Measurements from ENCODE around the gene WNK4. TPM values are rescaled to one million over a fixed set of nuclear protein-coding genes. Genes with fewer than 3 reads are reported as not detected.
A peak's percentile ranks its signal among the peaks of the same experiment; 100 is the strongest.

Gene WNK4
- total and polyA plus RNA-seq, 10 donors: 0.04 to 0.52 (median 0.10) TPM; not detected in 5

DNA sequence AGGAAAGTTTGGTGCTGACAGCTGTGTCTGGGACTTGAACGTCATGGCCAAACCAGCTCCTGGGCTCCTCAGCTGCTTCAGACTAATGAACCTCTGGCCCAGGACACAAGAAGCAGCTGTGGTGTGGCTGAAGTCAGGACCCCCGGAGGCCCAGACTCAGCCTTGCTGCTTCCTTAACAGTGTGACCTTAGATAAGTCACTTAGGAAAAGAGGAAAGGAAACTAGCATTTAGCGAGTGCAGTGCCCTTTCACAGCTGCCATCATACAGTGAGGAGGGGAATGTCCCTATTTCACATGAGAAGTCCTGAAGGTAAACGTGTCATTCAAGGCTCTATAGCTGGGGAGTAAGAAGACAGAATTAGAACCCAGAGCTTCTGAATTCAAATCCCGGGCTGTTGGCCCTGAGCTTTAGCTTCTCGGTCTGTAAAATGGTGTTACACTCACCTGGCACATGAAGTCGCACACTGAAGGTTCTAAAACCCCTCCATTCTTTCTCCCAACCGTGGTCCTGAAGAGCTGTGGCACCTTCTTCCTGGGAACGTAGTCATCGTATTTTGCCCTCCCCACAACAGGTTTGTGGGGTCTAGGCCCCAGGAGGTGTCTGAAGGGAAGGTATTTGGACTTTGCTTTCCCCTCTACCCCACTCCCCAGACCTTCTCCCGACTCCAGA is 20.3 kb upstream of the WNK4 start:
- no peaks in the 10 kb centered on the region for H3K36me3 ChIP-seq
- TF ChIP-seq, protein P1, sequence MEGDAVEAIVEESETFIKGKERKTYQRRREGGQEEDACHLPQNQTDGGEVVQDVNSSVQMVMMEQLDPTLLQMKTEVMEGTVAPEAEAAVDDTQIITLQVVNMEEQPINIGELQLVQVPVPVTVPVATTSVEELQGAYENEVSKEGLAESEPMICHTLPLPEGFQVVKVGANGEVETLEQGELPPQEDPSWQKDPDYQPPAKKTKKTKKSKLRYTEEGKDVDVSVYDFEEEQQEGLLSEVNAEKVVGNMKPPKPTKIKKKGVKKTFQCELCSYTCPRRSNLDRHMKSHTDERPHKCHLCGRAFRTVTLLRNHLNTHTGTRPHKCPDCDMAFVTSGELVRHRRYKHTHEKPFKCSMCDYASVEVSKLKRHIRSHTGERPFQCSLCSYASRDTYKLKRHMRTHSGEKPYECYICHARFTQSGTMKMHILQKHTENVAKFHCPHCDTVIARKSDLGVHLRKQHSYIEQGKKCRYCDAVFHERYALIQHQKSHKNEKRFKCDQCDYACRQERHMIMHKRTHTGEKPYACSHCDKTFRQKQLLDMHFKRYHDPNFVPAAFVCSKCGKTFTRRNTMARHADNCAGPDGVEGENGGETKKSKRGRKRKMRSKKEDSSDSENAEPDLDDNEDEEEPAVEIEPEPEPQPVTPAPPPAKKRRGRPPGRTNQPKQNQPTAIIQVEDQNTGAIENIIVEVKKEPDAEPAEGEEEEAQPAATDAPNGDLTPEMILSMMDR (IDR thresholded peaks at IDR 0.05 in 8 of 11, conservative IDR thresholded peaks at IDR 0.05 in 3 of 11): no peak
- TF ChIP-seq POLR2AphosphoS5 (IDR thresholded peaks at IDR 0.05) (peak in 2 of 3 donors; percentile 47 to 49), POLR2A (IDR thresholded peaks at IDR 0.05) (no peak)
- intact Hi-C loops (cut with DNase I; ENCODE audit: low total_unique reads): loop anchor here (5.0 kb wide), 1 partner anchor 38 kb away; no protein-coding TSS in a partner anchor
- H3K4me3 ChIP-seq: peak overlapping the region in 6 of 8 donors; percentile 16 to 71 (median 46)
- H3K9me3 ChIP-seq: no peaks in the 10 kb centered on the region
- peaks cover 0 to 46% (median 22%) of the 10 kb centered on the region in 7 donors for H3K27me3 ChIP-seq (replicated peaks in 1 of 7)
- DNase-seq: peak; percentile 54
- peak overlapping the region in 4 of 8 donors; percentile 42 to 77 (median 62) for H3K27ac ChIP-seq
- WGBS, 5 donors: 37 to 53% (median 45%) methylated on average over 11 of the region's 11 CpGs
- H3K4me1 ChIP-seq: peaks cover 13 to 55% (median 38%) of the 10 kb centered on the region in 6 donors

DNA sequence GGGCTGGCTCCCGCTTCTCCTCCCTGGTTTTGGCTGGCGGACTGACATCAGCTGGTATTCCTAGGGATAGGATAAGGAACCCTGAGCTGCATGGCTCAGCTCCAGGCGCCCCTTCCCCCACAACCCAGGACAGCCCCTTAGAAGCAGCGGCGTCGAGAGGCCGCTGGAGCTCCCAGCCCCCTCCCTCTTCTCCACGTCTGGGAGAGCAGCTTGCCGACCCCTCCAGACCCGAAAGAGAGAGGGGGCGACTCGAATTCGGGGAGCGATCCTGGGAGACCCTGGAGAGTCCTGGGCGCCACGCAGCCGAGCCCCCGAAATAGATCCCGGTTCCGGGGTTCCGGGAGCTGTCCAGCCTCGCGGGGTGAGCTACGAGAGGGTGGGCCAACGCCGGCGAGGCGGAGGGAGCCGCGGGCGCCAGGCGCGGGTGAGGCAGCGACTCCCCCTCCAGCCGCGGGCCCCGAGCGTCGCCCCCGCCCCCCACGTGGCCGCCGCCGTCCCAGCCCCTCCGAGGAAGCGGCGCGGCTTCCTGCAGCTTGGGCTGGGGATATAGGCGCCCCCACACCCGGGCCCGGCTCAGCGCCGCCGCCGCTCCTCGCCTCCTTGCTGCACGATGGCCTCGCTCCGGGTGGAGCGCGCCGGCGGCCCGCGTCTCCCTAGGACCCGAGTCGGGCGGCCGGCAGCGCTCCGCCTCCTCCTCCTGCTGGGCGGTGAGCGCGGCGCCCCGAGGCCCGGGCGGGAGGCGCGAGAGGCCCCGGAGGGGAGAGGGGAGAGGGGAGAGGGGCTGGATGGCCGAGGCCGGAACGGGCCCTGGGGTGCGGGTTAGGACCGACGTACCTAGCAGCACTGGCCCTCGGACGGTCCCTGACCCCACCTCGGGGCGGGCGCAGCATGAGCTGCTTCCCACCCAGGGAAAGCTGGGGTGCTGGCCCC is 19.5 kb upstream of the WNK4 start, which contains the start of gene RAMP2:
TSS of gene RAMP2 (plus strand) at position 576 of the 930 bp plus-strand sequence. CDS start at position 611, 35 bp downstream.
- H3K4me1 ChIP-seq: peaks cover 13 to 55% (median 38%) of the 10 kb centered on the region in 6 donors
- peak within 1 kb of the TSS in 6 of 8 donors; percentile 42 to 77 (median 66) for H3K27ac ChIP-seq
- H3K4me3 ChIP-seq: peak within 1 kb of the TSS; percentile 16 to 71 (median 44)
- no peaks in the 10 kb centered on the region for H3K9me3 ChIP-seq
- intact Hi-C loops (cut with DNase I; ENCODE audit: low total_unique reads): loop anchor here (5.0 kb wide), 1 partner anchor 39 kb away; no protein-coding TSS in a partner anchor
- WGBS, 5 donors: 3 to 30% (median 5%) methylated on average over 12 to 92 of the region's 92 CpGs
- DNase-seq: peak; percentile 74
- TF ChIP-seq POLR2AphosphoS5 (IDR thresholded peaks at IDR 0.05) (peak in 2 of 3 donors; percentile 28 to 34), POLR2A (IDR thresholded peaks at IDR 0.05) (no peak)
- no peaks in the 10 kb centered on the region for H3K36me3 ChIP-seq
- peaks cover 0 to 52% (median 22%) of the 10 kb centered on the region in 7 donors for H3K27me3 ChIP-seq (replicated peaks in 1 of 7)

DNA sequence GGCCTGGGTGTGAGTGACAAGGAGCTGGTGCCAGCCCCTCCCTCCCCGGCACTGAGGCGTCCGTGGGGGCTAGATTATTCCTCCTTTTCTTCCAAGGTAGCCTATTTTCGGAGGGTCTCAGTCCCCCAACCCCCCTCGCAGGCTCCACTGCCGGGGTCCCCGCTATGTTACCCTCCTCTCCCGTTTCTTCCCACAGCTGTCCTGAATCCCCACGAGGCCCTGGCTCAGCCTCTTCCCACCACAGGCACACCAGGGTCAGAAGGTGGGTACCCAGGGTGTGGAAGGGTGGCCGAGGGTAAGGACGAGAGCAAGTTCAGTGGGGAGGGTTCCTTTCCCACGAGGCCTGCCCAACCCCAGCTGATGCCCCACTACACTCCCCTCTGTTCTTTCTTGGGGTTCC is 18.8 kb upstream of the WNK4 start:
- 43 to 68% (median 57%) methylated on average over 12 of the region's 12 CpGs for WGBS, 5 donors
- DNase-seq: no peak
- Histone ChIP-seq H3K36me3 (no peaks in the 10 kb centered on the region), H3K27me3 (replicated peaks in 1 of 7) (peaks cover 0 to 59% (median 22%) of the 10 kb centered on the region in 7 donors), H3K9me3 (no peaks in the 10 kb centered on the region), H3K27ac (peak overlapping the region in 6 of 8 donors; percentile 42 to 77 (median 66)), H3K4me1 (peaks cover 13 to 55% (median 38%) of the 10 kb centered on the region in 6 donors), H3K4me3 (peak overlapping the region; percentile 16 to 71 (median 44))
- intact Hi-C loops (cut with DNase I; ENCODE audit: low total_unique reads): loop anchor here (5.0 kb wide), 1 partner anchor 39 kb away; no protein-coding TSS in a partner anchor
- TF ChIP-seq, protein P1 (IDR thresholded peaks at IDR 0.05 in 8 of 11, conservative IDR thresholded peaks at IDR 0.05 in 3 of 11): no peak
- TF ChIP-seq POLR2AphosphoS5 (IDR thresholded peaks at IDR 0.05) (no peak), POLR2A (IDR thresholded peaks at IDR 0.05) (no peak)

GRCh38 chr17:42766124-42766523 is 14.3 kb upstream of the WNK4 start:
- TF ChIP-seq, protein P1 (IDR thresholded peaks at IDR 0.05 in 8 of 11, conservative IDR thresholded peaks at IDR 0.05 in 3 of 11): no peak
- no peak for TF ChIP-seq POLR2A (IDR thresholded peaks at IDR 0.05)
- TF ChIP-seq POLR2AphosphoS5 (IDR thresholded peaks at IDR 0.05): no peak
- WGBS, 5 donors: 82 to 95% (median 90%) methylated on average over 5 to 6 of the region's 6 CpGs
- Histone ChIP-seq H3K4me1 (peaks cover 3 to 33% (median 21%) of the 10 kb centered on the region in 6 donors), H3K9me3 (no peaks in the 10 kb centered on the region), H3K36me3 (no peaks in the 10 kb centered on the region), H3K27ac (no peak overlapping the region), H3K27me3 (replicated peaks in 1 of 7) (peaks cover 0 to 52% (median 12%) of the 10 kb centered on the region in 7 donors), H3K4me3 (no peak overlapping the region)
- intact Hi-C loops (cut with DNase I; ENCODE audit: low total_unique reads): no loop called here
- no peak for DNase-seq

Data from spleen (tissue), 11 donors.